Right lobe of liver (tissue), 4 donors: Measurements from ENCODE around the gene DHRS4L2.

Source experiments
- CTCF ChIP-seq, 4 donors: fragments of 200-600 bp in 3 of 4; fragments of 450-650 bp in 1 of 4; IDR thresholded peaks; one replicate each; pipeline versions ENCODE4 v1.5.1 to v1.8.0; 2016 to 2022; ENCODE audit warnings: antibody characterized with exemption in 4 of 4, mild to moderate bottlenecking in 2 of 4
- POLR2A ChIP-seq: fragments of 450-650 bp; IDR thresholded peaks from one replicate; pipeline ENCODE4 v1.6.1; 2017; ENCODE audit warnings: antibody characterized with exemption, mild to moderate bottlenecking
- donor health status: DM: no; HTN: no; CAD: no.
- donor health status: DM: no; HTN: no; CAD: no.
- donor health status: DM: no; HTN: yes; CAD: no.

- no peak for TF ChIP-seq CTCF (IDR thresholded peaks at IDR 0.05)
- TF ChIP-seq POLR2A = no peak
Measured at GRCh38 chr14:24054324-24054641, 65.6 kb downstream of the DHRS4L2 start.
